Hair follicular keratinocyte (primary cell): Measurements from ENCODE around the gene EGLN1. TPM values are rescaled to one million over a fixed set of nuclear protein-coding genes. Genes with fewer than 3 reads are reported as not detected.

Experiments used
- total RNA-seq: library from RNA; depleted of rRNA; stranded (reverse); fragments of >200 nt; gene quantifications from 2 replicates; pipeline ENCODE4 v1.2.3, GENCODE V29; 2015

The EGLN1 gene
- 14.0 and 14.5 TPM in 2 replicates for total RNA-seq

GRCh38 chr1:231421971-231422797 lies at the start of gene EGLN1:
Gene EGLN1 (minus strand): TSS chr1:231422287. CDS start chr1:231421888, 399 bp downstream.

DNA sequence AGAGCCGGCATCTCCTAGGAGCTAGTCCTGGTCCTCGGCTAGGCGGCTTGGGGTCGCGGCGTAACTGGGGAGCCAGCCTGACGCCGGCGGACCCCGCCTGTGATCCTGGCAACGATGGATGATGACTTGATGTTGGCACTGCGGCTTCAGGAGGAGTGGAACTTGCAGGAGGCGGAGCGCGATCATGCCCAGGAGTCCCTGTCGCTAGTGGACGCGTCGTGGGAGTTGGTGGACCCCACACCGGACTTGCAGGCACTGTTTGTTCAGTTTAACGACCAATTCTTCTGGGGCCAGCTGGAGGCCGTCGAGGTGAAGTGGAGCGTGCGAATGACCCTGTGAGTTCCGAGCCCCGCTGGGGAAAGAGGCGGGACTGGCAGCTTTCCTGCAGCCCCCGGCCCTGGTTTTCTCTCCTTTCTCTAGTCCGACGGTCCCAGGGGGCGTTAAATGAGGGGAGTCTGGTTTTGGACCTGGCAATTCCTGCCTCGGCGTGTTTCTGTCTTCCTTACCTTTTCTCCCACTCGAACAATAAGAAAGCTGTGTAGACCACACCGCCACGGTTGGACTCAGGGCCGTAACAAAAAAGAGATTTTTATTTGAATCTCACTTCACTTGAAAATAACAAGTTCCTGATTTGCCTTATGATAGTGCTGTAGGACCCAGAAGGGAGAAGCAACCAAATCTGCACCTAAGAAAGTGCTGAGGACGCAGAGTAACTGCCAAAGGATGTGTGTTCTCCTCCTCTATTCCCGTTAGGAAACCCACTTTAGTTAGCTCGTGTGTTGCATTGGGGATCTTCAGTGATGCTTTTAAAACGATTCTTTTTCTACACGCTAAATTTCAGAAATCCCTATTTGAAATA lies 83.6 kb downstream of the EGLN1 start, which contains the start of gene SPRTN:
SPRTN (plus strand) TSS at position 24 of the 859 bp plus-strand sequence; CDS start at position 115, 91 bp downstream.

DNA sequence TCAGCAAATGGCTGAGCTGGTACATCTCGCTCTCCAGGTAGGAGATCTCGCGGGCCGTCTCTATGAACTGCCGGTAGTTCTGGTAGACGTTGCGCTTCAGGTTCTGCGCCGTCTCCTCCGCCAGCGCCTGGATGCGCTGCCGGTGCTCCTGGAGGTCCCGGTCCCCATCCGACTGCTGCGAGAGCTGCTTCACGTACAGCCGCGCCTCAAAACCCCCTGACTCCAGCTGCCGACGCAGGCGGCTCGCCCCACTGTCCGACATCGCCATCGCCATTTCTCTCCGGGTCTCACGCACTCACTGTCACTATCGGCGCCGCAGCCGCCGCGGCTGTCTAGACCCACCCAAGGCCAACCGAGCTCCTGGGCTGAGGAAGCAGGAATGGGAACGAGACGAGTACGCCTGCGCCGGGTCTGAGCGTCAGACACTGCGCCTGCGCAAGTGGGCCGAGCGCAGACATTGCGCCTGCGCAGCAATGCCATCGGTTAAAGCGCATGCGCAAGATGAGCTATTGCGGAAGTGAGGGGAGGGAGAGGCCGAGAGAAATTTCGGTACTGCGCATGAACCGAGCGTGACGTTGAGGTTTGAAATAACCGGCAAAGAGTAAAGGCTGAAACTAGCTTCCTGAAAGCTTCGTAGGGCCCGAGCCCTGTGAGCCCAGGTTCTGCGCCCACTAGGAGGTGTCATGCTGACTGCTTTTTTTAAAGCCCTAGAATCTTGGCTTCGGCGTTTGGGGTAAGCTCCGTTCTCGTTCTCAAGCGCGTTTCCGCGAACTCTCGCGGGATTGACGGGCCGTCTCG lies 84.4 kb downstream of the EGLN1 start, which contains the start of gene EXOC8:
EXOC8 (minus strand) TSS at position 381 of the 798 bp plus-strand sequence; CDS start at position 274, 107 bp downstream.

Other genes with a start within 250 kb of the EGLN1 start
- gene GNPAT, start 181.1 kb downstream of the EGLN1 start, total RNA-seq, result 31.0 and 49.0 TPM in 2 replicates
- 6.4 and 7.6 TPM in 2 replicates for gene EXOC8, start 84.4 kb downstream of the EGLN1 start, total RNA-seq
- 20.3 and 31.2 TPM in 2 replicates for gene SPRTN, start 84.0 kb downstream of the EGLN1 start, total RNA-seq
- gene TSNAX, start 106.4 kb upstream of the EGLN1 start, total RNA-seq, result 15.1 and 15.5 TPM in 2 replicates
- 0.47 and 0.53 TPM in 2 replicates for gene DISC1, start 204.5 kb upstream of the EGLN1 start, total RNA-seq